OCI-LY1 (cell line): ENCODE data around the gene ST3GAL2.

ENCODE experiments used
- H2AFZ ChIP-seq: fragments of 200-600 bp; sonication (generic), shearing (Covaris generic); 2 replicates; pipeline ENCODE4 v1.6.0; 2014; ENCODE audit warnings: antibody characterized with exemption, mild to moderate bottlenecking, low read length
- H3F3A ChIP-seq: fragments of 200-600 bp; sonication (generic), shearing (Covaris generic); 2 replicates; pipeline ENCODE4 v1.6.0; 2014; ENCODE audit warnings: mild to moderate bottlenecking, antibody characterized with exemption, low read length, moderate library complexity; ENCODE audit not compliant: insufficient read depth
- H3K27ac ChIP-seq: fragments of 200-600 bp; sonication (generic); 2 replicates; pipeline ENCODE4 v1.5.1; 2014; ENCODE audit warnings: low read length, mixed run types, mild to moderate bottlenecking, low read depth; ENCODE audit not compliant: poor library complexity, severe bottlenecking
- H3K27me3 ChIP-seq: fragments of 200-600 bp; sonication (generic); 2 replicates; pipeline ENCODE4 v1.6.0; 2014; ENCODE audit warnings: antibody characterized with exemption, mild to moderate bottlenecking, low read length, moderate library complexity; ENCODE audit not compliant: insufficient read depth
- H3K36me3 ChIP-seq: fragments of 200-600 bp; sonication (generic); 2 replicates; pipeline ENCODE4 v1.6.1; 2014; ENCODE audit warnings: mild to moderate bottlenecking, antibody characterized with exemption, low read length, moderate library complexity, mixed read lengths; ENCODE audit not compliant: insufficient read depth
- H3K4me1 ChIP-seq: fragments of 200-600 bp; sonication (generic); 2 replicates; pipeline ENCODE4 v1.5.1; 2014; ENCODE audit warnings: mild to moderate bottlenecking, low read length, moderate library complexity; ENCODE audit not compliant: insufficient read depth, severe bottlenecking
- H3K4me2 ChIP-seq: fragments of 200-600 bp; sonication (generic), shearing (Covaris generic); 2 replicates; pipeline ENCODE4 v1.6.1; 2014; ENCODE audit warnings: low read length
- H3K4me3 ChIP-seq: fragments of 200-600 bp; sonication (generic); 2 replicates; pipeline ENCODE4 v1.5.1; 2014; ENCODE audit warnings: low read length, low read depth, mild to moderate bottlenecking, mixed read lengths; ENCODE audit not compliant: poor library complexity, severe bottlenecking
- H3K79me2 ChIP-seq: fragments of 200-600 bp; shearing (Covaris generic); 2 replicates; pipeline ENCODE4 v1.6.1; 2016; ENCODE audit warnings: mixed run types, low read length, mixed read lengths; ENCODE audit not compliant: insufficient read depth
- H3K9ac ChIP-seq: fragments of 200-600 bp; sonication (generic), shearing (Covaris generic); 2 replicates; pipeline ENCODE4 v1.6.1; 2014; ENCODE audit warnings: mild to moderate bottlenecking, low read length, mixed read lengths
- H3K9me2 ChIP-seq: fragments of 200-600 bp; sonication (generic), shearing (Covaris generic); 2 replicates; pipeline ENCODE4 v1.6.1; 2014; ENCODE audit warnings: low read depth, mild to moderate bottlenecking, low read length, mixed read lengths
- H3K9me3 ChIP-seq: fragments of 200-600 bp; shearing (Covaris generic); 2 replicates; pipeline ENCODE4 v1.6.1; 2014; ENCODE audit warnings: low read length, mixed read lengths
- H4K20me1 ChIP-seq: fragments of 200-600 bp; sonication (generic), shearing (Covaris generic); 2 replicates; pipeline ENCODE4 v1.6.0; 2016; ENCODE audit warnings: mild to moderate bottlenecking, low read length; ENCODE audit not compliant: insufficient read depth
- CTCF ChIP-seq: fragments of 200-600 bp; sonication (generic), shearing (Covaris generic); IDR thresholded peaks from 2 replicates; pipeline ENCODE4 v1.5.1; 2017; ENCODE audit warnings: mild to moderate bottlenecking, antibody characterized with exemption, low read length, moderate library complexity, mixed read lengths
- EZH2 ChIP-seq: fragments of 200-600 bp; sonication (generic), shearing (Covaris generic); IDR thresholded peaks from 2 replicates; pipeline ENCODE4 v1.8.0; 2017; ENCODE audit warnings: borderline replicate concordance, mixed run types, mild to moderate bottlenecking, antibody characterized with exemption, low read length, moderate library complexity, mixed read lengths

Gene ST3GAL2

GRCh38 chr16:70455910-70456309 lies 17.0 kb upstream of the ST3GAL2 start:
- TF ChIP-seq EZH2 (no peak), CTCF (peak; percentile 46)
- no peak overlapping the region for H2AFZ ChIP-seq
- H3K4me1 ChIP-seq: peaks cover 19% of the 10 kb centered on the region
- no peaks in the 10 kb centered on the region for H3K27me3 ChIP-seq
- peak overlapping the region; percentile 79 for H3K4me3 ChIP-seq
- H4K20me1 ChIP-seq: no peaks in the 10 kb centered on the region
- no peaks in the 10 kb centered on the region for H3K36me3 ChIP-seq
- peaks cover 3% of the 10 kb centered on the region; the same call in 1 of the 2 replicates for H3F3A ChIP-seq
- no peaks in the 10 kb centered on the region for H3K9me3 ChIP-seq
- peak overlapping the region; percentile 63 for H3K27ac ChIP-seq
- peak overlapping the region; percentile 83 for H3K4me2 ChIP-seq
- no peaks in the 10 kb centered on the region for H3K79me2 ChIP-seq
- no peaks in the 10 kb centered on the region for H3K9me2 ChIP-seq
- no peak overlapping the region; the same call in 1 of the 2 replicates for H3K9ac ChIP-seq

DNA sequence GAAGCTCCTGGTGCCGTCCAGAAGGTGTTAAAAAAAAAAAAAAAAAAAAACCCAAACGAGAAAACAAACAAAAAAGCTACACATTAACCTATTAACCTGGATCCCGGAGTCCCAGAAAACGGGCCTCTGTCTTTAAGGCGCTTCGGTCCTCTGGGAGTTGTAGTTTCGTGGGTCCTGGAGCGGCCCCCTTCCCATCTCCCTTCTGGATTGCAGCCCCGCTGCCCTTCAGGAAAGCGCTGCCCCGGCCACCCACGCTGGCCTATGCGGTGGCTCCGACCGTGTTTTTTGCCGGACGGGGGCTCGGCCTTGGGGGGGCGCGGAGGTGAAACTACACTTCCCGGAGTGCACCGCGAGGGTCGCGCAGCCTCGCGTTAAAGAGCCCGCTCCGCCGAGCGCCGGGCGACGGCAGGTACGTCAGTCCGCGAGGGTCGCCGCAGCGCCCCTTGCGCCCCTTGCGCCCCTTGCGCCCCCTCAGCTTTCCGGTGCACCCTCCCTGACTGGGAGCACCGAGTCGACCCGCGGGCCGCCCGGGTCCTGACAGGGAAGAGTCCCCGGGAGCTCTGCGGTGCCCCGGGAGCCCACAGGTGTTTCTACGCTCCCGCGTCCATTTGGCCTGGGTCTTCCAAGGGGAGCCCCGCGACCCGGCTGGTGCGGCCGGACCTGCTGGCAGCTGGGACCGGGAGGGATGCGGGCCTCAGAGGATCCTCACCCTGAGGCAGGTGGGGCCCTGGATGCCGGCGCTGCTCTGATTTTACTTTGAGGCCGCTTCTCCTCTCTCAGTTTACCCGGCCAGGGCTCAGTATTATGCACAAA lies 15.5 kb upstream of the ST3GAL2 start, which contains the start of gene FCSK:
FCSK (plus strand) TSS at position 374 of the 813 bp plus-strand sequence. CDS start 8,596 bp downstream, outside the sequence.
- Histone ChIP-seq H3K4me2 (peak within 1 kb of the TSS; percentile 83), H3K9ac (peak within 1 kb of the TSS; percentile 82), H3F3A (peaks cover 3% of the 10 kb centered on the region; the same call in 1 of the 2 replicates), H2AFZ (peak within 1 kb of the TSS; percentile 81), H3K9me3 (no peaks in the 10 kb centered on the region), H3K4me1 (peaks cover 19% of the 10 kb centered on the region), H3K9me2 (no peaks in the 10 kb centered on the region), H3K27ac (peak within 1 kb of the TSS; percentile 63), H3K4me3 (peak within 1 kb of the TSS; percentile 79), H3K79me2 (no peaks in the 10 kb centered on the region), H3K36me3 (no peaks in the 10 kb centered on the region), H3K27me3 (no peaks in the 10 kb centered on the region), H4K20me1 (no peaks in the 10 kb centered on the region)
- TF ChIP-seq EZH2 (no peak), CTCF (peak; percentile 45; the same call in 1 of the 2 replicates)

GRCh38 chr16:70453892-70454221 lies 15.0 kb upstream of the ST3GAL2 start:
- no peaks in the 10 kb centered on the region for H3K9me2 ChIP-seq

More at GRCh38 chr16:70453892-70454221, 15.0 kb upstream of the ST3GAL2 start:
- H3K36me3 ChIP-seq: no peaks in the 10 kb centered on the region
- no peaks in the 10 kb centered on the region for H3K79me2 ChIP-seq
- TF ChIP-seq EZH2 (no peak), CTCF (no peak)
- peak overlapping the region; percentile 82 for H3K9ac ChIP-seq
- no peaks in the 10 kb centered on the region for H4K20me1 ChIP-seq
- H2AFZ ChIP-seq: peak overlapping the region; percentile 81
- peaks cover 19% of the 10 kb centered on the region for H3K4me1 ChIP-seq
- no peaks in the 10 kb centered on the region for H3K27me3 ChIP-seq
- H3K9me3 ChIP-seq: no peaks in the 10 kb centered on the region
- peak overlapping the region; percentile 79 for H3K4me3 ChIP-seq
- H3K4me2 ChIP-seq: peak overlapping the region; percentile 83
- H3F3A ChIP-seq: peaks cover 3% of the 10 kb centered on the region; the same call in 1 of the 2 replicates
- peak overlapping the region; percentile 63 for H3K27ac ChIP-seq
